Activated naive CD8-positive, alpha-beta T cell (primary cell): ENCODE data around the gene TMBIM4.

Experiments used
- H3K27ac Mint-ChIP-seq: one replicate; pipeline ENCODE4 v1.8.0; 2021; ENCODE audit warnings: mixed read lengths
- H3K27me3 Mint-ChIP-seq: one replicate; pipeline ENCODE4 v1.8.0; 2021; ENCODE audit warnings: mixed read lengths
- H3K36me3 Mint-ChIP-seq: one replicate; pipeline ENCODE4 v1.8.0; 2021; ENCODE audit warnings: mixed read lengths
- H3K4me1 Mint-ChIP-seq: one replicate; pipeline ENCODE4 v1.8.0; 2021; ENCODE audit warnings: low read depth, mixed read lengths
- H3K4me3 Mint-ChIP-seq: one replicate; pipeline ENCODE4 v1.8.0; 2021; ENCODE audit warnings: mild to moderate bottlenecking, mixed read lengths
- H3K9me3 Mint-ChIP-seq: one replicate; pipeline ENCODE4 v1.8.0; 2021; ENCODE audit warnings: low read depth, mixed read lengths

TMBIM4 gene

DNA sequence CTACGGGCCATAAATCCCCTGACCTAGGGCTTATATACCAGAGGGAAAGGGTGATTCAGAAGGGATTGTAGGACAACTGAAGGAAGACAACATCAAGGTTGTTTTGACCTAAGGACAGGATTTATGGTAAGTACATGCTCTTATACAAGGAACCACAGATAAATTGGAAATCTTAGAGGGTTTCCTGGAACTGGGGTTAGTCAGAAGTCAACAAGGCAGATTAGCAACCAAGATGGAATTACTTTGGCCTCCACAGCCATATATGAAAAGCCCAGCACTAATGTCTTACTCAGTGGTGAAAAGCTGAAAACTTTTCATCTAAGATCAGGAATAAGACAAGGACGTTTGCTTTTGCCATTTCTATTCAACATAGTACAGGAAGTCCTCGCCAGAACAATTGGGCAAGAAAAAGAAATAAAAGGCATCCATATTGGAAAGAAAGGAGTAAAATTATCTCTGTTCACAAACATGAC is 5.4 kb downstream of the TMBIM4 start:
- Mint-ChIP-seq H3K27me3 (no peaks in the 10 kb centered on the region), H3K4me1 (peaks cover 78% of the 10 kb centered on the region), H3K27ac (peak overlapping the region; percentile 77)

DNA sequence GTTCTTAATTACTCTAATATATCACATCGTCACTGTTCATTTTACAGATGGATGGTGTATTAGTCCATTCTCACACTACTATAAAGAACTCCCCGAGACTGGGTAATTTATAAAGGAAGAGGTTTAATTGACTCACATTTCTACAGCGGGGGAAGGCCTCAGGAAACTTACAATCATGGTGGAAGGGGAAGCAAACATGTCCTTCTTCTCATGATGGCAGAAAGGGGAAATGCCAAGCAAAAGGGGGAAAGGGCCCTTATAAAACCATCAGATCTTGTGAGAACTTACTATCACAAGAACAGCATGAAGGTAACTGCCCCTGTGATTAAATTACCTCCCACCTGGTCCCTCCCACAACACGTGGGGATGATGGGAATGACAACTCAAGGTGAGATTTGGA is 6.5 kb downstream of the TMBIM4 start:
- H3K36me3 Mint-ChIP-seq, result peaks cover 37% of the 10 kb centered on the region
- H3K4me3 Mint-ChIP-seq, result peak overlapping the region; percentile 13
- H3K27me3 Mint-ChIP-seq, result no peaks in the 10 kb centered on the region
- H3K27ac Mint-ChIP-seq, result peak overlapping the region; percentile 77
- H3K4me1 Mint-ChIP-seq, result peaks cover 77% of the 10 kb centered on the region
- H3K9me3 Mint-ChIP-seq, result peaks cover 10% of the 10 kb centered on the region

More for the DNA sequence above, 5.4 kb downstream of the TMBIM4 start:
- peaks cover 10% of the 10 kb centered on the region for H3K9me3 Mint-ChIP-seq
- H3K4me3 Mint-ChIP-seq, result peak overlapping the region; percentile 25
- H3K36me3 Mint-ChIP-seq, result peaks cover 36% of the 10 kb centered on the region

DNA sequence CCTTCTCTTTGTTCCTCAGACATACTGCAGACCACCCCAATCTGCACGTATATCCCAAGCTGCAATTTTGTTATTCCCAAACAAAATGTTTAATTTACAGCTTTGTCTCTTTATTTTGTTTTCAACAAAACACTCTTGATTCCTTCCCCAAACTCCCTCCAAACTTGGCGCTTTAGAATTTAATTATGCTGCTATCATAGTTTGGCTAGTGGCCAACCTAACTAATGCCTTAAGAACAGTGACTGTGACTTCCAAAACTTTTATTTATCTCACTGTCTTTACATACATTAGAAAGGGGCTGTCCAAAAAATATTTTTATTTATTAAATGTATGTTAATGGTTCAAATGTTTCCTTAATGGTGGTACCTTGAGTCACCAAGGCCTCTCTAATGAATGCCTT is 7.1 kb downstream of the TMBIM4 start:
- H3K9me3 Mint-ChIP-seq, result peaks cover 10% of the 10 kb centered on the region
- no peaks in the 10 kb centered on the region for H3K27me3 Mint-ChIP-seq
- H3K36me3 Mint-ChIP-seq, result peaks cover 36% of the 10 kb centered on the region
- no peak overlapping the region for H3K4me3 Mint-ChIP-seq
- H3K27ac Mint-ChIP-seq, result no peak overlapping the region
- H3K4me1 Mint-ChIP-seq, result peaks cover 72% of the 10 kb centered on the region

DNA sequence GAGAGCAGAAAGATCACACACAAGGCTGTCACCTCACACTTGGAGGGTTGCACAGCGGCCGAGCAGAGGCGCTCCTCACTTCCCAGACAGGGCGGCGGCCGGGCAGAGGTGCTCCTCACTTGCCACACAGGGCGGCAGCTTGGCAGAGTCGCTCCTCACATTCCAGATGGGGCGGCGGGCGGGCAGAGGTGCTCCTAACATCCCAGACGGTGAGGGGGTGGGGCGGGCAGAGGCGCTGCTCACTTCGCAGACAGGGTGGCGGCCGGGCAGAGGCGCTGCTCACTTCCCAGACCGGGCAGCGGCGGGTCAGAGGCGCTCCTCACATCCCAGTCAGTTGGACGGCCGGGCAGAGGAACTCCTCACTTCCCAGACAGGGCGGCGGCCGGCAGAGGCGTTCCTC is 9.1 kb downstream of the TMBIM4 start:
- Mint-ChIP-seq H3K4me1 (peaks cover 73% of the 10 kb centered on the region), H3K27ac (no peak overlapping the region)

DNA sequence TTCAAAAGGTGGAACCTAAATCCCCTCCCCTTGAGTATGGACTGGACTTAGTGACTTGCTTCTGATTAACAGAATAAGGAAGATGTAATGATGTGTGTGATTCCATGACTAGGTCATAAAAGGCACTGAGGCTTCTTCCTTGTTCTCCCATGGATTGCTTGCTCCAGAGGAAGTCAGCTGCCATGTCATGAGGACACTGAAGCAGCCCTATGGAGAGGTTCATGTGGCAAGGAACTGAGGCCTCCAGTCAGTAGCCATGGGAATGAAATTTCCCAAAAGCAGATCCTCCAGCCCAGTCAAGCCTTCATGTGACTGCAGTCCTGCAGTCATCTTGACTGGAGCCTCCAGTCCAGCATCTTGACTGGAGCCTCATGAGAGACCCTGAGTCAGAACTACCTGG is 10.7 kb downstream of the TMBIM4 start:
- Mint-ChIP-seq H3K36me3 (peaks cover 19% of the 10 kb centered on the region), H3K27me3 (no peaks in the 10 kb centered on the region), H3K4me3 (no peak overlapping the region), H3K27ac (peak overlapping the region; percentile 7), H3K4me1 (peaks cover 64% of the 10 kb centered on the region), H3K9me3 (peaks cover 4% of the 10 kb centered on the region)

More for the DNA sequence above, 9.1 kb downstream of the TMBIM4 start:
- H3K9me3 Mint-ChIP-seq, result peaks cover 9% of the 10 kb centered on the region
- no peaks in the 10 kb centered on the region for H3K27me3 Mint-ChIP-seq
- peaks cover 30% of the 10 kb centered on the region for H3K36me3 Mint-ChIP-seq
- H3K4me3 Mint-ChIP-seq, result no peak overlapping the region

DNA sequence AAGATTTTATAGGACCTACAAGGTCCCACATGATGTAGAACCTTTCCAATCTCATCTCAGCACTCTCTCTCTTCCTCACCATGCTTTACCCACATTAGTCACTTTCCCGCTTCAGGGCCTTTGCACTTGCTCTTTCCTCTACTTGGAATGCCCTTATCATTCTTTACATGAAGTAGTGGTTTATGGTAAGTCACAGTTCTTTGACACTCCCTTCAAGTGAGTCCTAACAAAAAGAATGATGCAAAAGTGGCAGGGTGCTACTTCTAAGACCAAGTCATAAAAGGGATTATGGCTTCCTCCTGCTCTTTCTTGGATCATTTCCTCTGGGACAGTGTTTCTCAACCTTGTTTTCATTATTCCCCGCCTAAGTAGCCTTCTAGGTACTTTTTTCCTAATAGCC is 13.1 kb downstream of the TMBIM4 start:
- no peak overlapping the region for H3K27ac Mint-ChIP-seq
- H3K4me3 Mint-ChIP-seq, result no peak overlapping the region
- H3K4me1 Mint-ChIP-seq, result peaks cover 57% of the 10 kb centered on the region
- H3K36me3 Mint-ChIP-seq, result peaks cover 14% of the 10 kb centered on the region
- no peaks in the 10 kb centered on the region for H3K9me3 Mint-ChIP-seq
- H3K27me3 Mint-ChIP-seq, result no peaks in the 10 kb centered on the region

DNA sequence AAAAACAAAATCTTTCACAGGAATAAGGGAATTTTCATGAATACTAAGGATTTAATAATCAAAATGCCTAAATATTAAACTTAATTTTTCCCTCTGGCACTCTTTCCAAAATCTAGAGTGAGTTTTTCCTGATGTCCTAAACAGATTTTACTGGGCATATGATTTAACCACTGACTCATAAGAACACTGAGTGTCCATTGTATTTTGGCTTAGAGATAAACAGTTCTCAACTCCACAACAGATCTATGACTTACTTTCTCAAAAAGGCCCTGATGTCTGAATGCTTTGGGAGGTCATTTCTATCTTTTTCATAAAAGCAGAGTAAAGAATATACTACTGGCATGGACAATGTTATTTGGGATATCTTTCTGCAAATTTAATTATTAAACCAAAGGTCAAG is 15.0 kb downstream of the TMBIM4 start:
- Mint-ChIP-seq H3K27ac (peak overlapping the region; percentile 46), H3K4me1 (peaks cover 49% of the 10 kb centered on the region), H3K9me3 (no peaks in the 10 kb centered on the region), H3K4me3 (no peak overlapping the region), H3K36me3 (peaks cover 12% of the 10 kb centered on the region), H3K27me3 (no peaks in the 10 kb centered on the region)

DNA sequence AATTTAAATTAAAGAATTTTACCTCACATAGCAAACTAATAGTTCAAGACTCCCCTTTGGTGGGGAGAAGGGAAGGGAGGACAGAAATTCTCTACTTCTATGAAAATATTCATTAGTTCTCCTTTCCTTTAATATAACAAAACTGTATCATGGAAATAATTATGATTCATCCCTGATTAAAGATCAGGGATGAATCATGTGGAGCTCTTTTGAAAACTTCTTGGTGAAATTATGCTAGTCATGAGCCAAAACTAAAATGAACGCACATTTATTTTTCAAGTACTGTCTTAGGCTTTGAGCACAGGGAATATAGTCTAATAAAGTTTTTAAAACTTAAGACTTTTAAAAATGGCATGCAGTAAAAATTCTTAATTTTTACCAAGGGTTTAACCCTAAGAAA is 17.1 kb downstream of the TMBIM4 start:
- Mint-ChIP-seq H3K27ac (peak overlapping the region; percentile 76), H3K27me3 (no peaks in the 10 kb centered on the region), H3K4me1 (peaks cover 39% of the 10 kb centered on the region), H3K36me3 (peaks cover 8% of the 10 kb centered on the region), H3K4me3 (no peak overlapping the region), H3K9me3 (no peaks in the 10 kb centered on the region)

DNA sequence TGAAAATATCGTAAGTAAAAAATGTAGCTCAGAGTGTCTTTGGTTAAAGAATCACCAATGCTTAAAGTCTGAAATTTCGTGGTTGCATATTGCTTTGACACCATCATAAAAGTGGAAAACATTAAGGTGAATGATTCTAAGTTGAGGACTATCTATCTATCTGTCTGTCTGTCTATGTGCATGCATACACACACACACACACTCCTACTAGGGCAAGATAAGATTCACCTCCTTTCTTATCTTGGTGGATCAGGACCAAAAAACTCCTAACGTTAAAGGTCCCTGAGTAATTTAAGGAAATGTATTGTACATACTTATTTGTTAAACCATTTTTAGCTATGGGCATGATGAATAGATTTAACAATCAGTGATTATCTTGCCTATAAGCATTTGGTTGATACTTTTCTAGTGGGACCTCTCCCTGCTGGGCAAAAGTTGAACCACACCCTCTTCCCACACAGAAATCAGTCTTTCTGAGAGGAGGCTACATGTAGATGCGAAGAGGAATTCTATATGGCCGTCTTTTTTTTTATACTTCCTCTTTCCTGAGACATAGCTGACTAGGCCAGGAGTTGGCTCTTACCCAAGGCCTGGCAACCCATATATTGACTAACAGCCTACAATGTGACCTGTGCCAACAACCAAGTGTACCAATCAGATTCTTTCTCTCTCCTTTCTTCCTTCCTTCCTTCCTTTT is 19.9 kb downstream of the TMBIM4 start:
- Mint-ChIP-seq H3K4me3 (no peak overlapping the region), H3K36me3 (peaks cover 5% of the 10 kb centered on the region), H3K27me3 (no peaks in the 10 kb centered on the region), H3K4me1 (peaks cover 32% of the 10 kb centered on the region), H3K27ac (no peak overlapping the region), H3K9me3 (no peaks in the 10 kb centered on the region)

DNA sequence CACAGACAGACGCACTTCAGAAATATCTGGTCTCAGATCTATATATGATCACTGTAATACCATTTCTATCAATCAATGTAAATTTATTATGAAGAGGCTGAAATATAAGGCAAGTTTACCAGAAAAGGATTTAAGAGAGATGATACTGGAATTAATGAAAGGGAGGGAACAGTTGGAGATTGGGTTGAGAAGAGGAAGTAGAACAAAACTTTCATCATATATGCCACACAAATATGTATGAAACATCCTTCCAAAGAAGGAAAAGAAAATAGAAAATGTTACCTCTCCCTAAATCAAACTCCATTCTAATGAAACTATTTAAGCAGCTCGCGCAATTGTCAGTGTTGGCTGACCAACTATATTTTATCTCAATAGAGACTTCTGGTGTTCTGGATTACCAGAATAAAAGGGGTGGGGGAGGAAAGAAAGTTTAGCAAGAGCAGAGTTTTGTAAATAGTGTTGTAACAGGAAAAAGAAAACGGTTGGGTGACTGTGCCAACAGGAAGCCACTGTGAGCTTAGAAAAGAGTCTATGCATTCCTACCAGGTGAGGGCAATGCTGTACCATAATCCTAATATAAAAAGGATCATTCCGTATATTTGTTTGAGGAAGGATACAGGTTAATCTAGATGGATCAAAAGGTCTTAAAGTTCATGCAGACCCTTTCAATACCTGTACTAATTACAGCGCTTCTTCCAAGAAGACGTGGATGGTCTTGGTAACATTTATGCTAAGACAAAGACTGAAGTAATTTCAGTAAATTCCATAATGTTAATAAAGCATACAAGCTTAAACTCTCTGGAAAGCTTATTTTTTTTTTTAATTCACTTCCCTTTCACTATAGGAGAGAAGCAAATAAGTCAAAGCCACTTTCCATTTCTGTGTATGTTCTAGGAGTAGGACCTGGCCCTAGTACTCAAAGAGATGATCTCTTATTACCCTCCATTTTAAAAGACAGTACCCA is 24.7 kb downstream of the TMBIM4 start:
- Mint-ChIP-seq H3K4me1 (peaks cover 20% of the 10 kb centered on the region), H3K4me3 (no peak overlapping the region), H3K36me3 (peaks cover 35% of the 10 kb centered on the region), H3K27ac (peak overlapping the region; percentile 64), H3K9me3 (peaks cover 6% of the 10 kb centered on the region), H3K27me3 (no peaks in the 10 kb centered on the region)

DNA sequence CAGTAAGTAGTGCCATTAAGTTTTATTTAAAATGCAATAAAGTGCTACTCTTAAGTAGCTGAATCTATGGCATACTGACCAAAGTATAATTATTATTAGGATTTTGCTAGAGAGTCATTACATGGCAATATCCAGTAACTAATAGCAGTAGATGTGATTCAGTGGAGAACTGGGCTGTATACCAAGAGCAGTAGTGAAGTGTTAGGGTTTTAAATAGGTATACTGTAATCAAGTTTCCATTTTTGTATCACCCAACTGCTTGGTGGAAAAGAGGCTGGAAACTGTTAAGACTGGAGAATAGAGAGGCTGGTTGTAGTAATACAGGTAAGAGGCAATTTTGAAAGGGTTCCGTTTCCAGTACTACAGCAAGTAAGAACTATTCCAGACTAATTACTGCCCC is 25.9 kb downstream of the TMBIM4 start:
- H3K4me3 Mint-ChIP-seq, result no peak overlapping the region
- H3K27ac Mint-ChIP-seq, result no peak overlapping the region
- H3K9me3 Mint-ChIP-seq, result peaks cover 6% of the 10 kb centered on the region
- peaks cover 37% of the 10 kb centered on the region for H3K36me3 Mint-ChIP-seq
- H3K4me1 Mint-ChIP-seq, result peaks cover 20% of the 10 kb centered on the region
- no peaks in the 10 kb centered on the region for H3K27me3 Mint-ChIP-seq

DNA sequence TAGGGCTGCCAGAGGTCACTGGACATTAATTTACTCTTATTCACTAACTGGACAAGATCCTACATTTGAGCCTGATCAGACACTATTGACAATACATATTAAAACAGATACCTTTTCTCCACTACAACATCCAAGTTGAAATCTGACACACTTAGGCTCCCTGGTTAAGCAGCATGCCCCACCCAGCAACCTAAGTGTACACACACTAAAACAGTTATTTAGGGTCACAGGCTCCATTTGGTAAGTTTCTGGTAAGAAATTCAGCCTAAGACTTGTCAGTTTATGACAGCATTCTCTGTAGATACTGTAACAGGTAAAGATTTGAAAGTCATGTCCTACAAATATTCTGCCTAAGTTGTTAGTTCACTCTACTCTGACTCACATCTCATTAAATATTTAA is 27.0 kb downstream of the TMBIM4 start:
- Mint-ChIP-seq H3K9me3 (peaks cover 6% of the 10 kb centered on the region), H3K4me1 (peaks cover 19% of the 10 kb centered on the region), H3K4me3 (no peak overlapping the region), H3K27me3 (no peaks in the 10 kb centered on the region), H3K36me3 (peaks cover 35% of the 10 kb centered on the region), H3K27ac (peak overlapping the region; percentile 23)

DNA sequence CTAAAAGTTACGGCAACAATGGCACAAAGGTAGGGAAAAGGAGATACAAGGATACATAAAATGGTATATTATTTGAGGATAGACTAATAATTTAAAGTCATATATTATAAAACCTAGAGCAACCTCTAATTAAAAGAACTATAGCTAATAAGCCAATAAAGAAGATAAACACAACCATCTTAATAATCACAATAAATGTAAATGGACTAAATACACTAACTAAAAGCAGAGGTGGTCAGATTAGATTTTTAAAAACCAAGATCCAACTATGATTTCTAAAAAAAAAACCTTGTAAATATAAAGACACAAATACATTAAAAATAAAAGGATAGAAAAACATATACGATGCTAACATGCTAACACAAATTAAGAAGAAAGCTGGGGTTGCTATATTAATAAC is 28.5 kb downstream of the TMBIM4 start:
- Mint-ChIP-seq H3K27ac (no peak overlapping the region), H3K36me3 (peaks cover 37% of the 10 kb centered on the region), H3K27me3 (no peaks in the 10 kb centered on the region), H3K9me3 (peaks cover 6% of the 10 kb centered on the region), H3K4me1 (peaks cover 19% of the 10 kb centered on the region), H3K4me3 (no peak overlapping the region)

DNA sequence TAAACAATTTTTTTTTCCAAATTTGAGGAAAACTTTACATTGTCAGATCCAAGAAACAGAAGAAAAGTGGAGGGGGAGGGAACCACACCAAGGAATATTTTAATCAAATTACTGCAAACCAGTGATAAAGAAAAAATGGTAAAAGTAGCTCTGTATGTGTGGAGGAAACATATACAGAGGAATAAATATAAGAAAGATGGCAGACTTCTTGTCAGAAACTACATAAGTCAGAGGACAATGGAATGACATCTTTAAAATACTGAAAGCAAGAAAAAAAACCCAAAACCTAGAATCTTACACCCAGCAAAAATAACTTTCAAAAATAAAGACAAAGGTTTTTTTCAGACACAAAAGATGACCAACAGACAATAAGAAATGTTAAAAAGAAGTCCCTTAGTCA is 29.1 kb downstream of the TMBIM4 start:
- H3K9me3 Mint-ChIP-seq, result peaks cover 6% of the 10 kb centered on the region
- no peak overlapping the region for H3K27ac Mint-ChIP-seq
- peaks cover 40% of the 10 kb centered on the region for H3K36me3 Mint-ChIP-seq
- H3K4me1 Mint-ChIP-seq, result peaks cover 14% of the 10 kb centered on the region
- no peaks in the 10 kb centered on the region for H3K27me3 Mint-ChIP-seq
- no peak overlapping the region for H3K4me3 Mint-ChIP-seq

DNA sequence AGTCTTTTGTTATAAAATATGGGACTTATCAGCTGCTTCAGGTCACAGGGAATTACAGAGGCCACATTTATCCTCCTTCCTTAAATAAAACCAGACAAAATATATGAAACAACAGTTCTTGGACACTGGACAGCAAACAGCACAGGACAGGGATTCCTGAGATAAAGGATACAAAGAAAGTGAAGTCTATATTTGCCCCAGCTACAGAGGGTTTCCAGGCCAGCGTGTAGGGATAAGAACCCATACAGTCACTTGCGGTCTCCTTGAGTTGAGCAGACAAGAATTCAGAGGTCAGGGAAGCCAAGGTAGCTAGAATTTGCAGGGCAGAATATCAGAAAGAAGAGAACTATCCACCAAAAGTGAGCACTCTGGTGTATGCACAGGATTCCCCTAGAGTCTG is 30.5 kb downstream of the TMBIM4 start:
- H3K9me3 Mint-ChIP-seq, result peaks cover 6% of the 10 kb centered on the region
- H3K4me1 Mint-ChIP-seq, result peaks cover 2% of the 10 kb centered on the region
- no peaks in the 10 kb centered on the region for H3K27me3 Mint-ChIP-seq
- H3K27ac Mint-ChIP-seq, result no peak overlapping the region
- peaks cover 35% of the 10 kb centered on the region for H3K36me3 Mint-ChIP-seq
- no peak overlapping the region for H3K4me3 Mint-ChIP-seq
